ENCODE data around the gene LATS2. TPM values are rescaled to one million over a fixed set of nuclear protein-coding genes. Genes with fewer than 3 reads are reported as not detected.
A peak's percentile ranks its signal among the peaks of the same experiment; 100 is the strongest.

LATS2 gene
- total RNA-seq, 1 donor from 2014 or later = 17.8 TPM

GRCh38 chr13:21040120-21040826, 21.1 kb downstream of the LATS2 start:
- no peaks in the 10 kb centered on the region for H3K27me3 Mint-ChIP-seq
- no peak overlapping the region for H3K4me3 Mint-ChIP-seq
- no peaks in the 10 kb centered on the region for H3K9me3 Mint-ChIP-seq
- peaks cover 29% of the 10 kb centered on the region for H3K36me3 Mint-ChIP-seq
- no peak for DNase-seq (ENCODE audit: extremely low spot score, unreplicated experiment)
- no peak for TF ChIP-seq CTCF (conservative IDR thresholded peaks at IDR 0.05)
- H3K4me1 Mint-ChIP-seq (ENCODE audit: unreplicated experiment) = peaks cover 29% of the 10 kb centered on the region
- no peak overlapping the region for H3K27ac Mint-ChIP-seq

- Mint-ChIP-seq H3K27me3 (no peaks in the 10 kb centered on the region), H3K27ac (no peak overlapping the region), H3K36me3 (peaks cover 29% of the 10 kb centered on the region), H3K4me3 (no peak overlapping the region), H3K4me1 (ENCODE audit: unreplicated experiment) (peaks cover 28% of the 10 kb centered on the region), H3K9me3 (no peaks in the 10 kb centered on the region)
- no peak for TF ChIP-seq CTCF (conservative IDR thresholded peaks at IDR 0.05)
- DNase-seq (ENCODE audit: extremely low spot score, unreplicated experiment) = no peak
These were observed 22.1 kb downstream of the LATS2 start for GRCh38 chr13:21039097-21039800.

- no peak overlapping the region for H3K27ac Mint-ChIP-seq
- H3K4me1 Mint-ChIP-seq (ENCODE audit: unreplicated experiment) = peaks cover 23% of the 10 kb centered on the region
- H3K36me3 Mint-ChIP-seq = peaks cover 21% of the 10 kb centered on the region
- H3K27me3 Mint-ChIP-seq = no peaks in the 10 kb centered on the region
- no peak for DNase-seq (ENCODE audit: extremely low spot score, unreplicated experiment)
- no peak for TF ChIP-seq CTCF (conservative IDR thresholded peaks at IDR 0.05)
- no peaks in the 10 kb centered on the region for H3K9me3 Mint-ChIP-seq
- no peak overlapping the region for H3K4me3 Mint-ChIP-seq
These were observed 23.7 kb downstream of the LATS2 start for GRCh38 chr13:21037656-21038055.

GRCh38 chr13:21035498-21035897, 25.9 kb downstream of the LATS2 start:
- Mint-ChIP-seq H3K9me3 (peaks cover 5% of the 10 kb centered on the region), H3K36me3 (peaks cover 23% of the 10 kb centered on the region), H3K27ac (peak overlapping the region; percentile 66), H3K4me1 (ENCODE audit: unreplicated experiment) (peaks cover 16% of the 10 kb centered on the region), H3K4me3 (no peak overlapping the region), H3K27me3 (no peaks in the 10 kb centered on the region)
- DNase-seq (ENCODE audit: extremely low spot score, unreplicated experiment) = no peak
- no peak for TF ChIP-seq CTCF (conservative IDR thresholded peaks at IDR 0.05)

- Mint-ChIP-seq H3K36me3 (peaks cover 19% of the 10 kb centered on the region), H3K9me3 (peaks cover 5% of the 10 kb centered on the region), H3K4me1 (ENCODE audit: unreplicated experiment) (peaks cover 16% of the 10 kb centered on the region), H3K27me3 (no peaks in the 10 kb centered on the region), H3K27ac (peak overlapping the region; percentile 66), H3K4me3 (no peak overlapping the region)
- no peak for TF ChIP-seq CTCF (conservative IDR thresholded peaks at IDR 0.05)
- no peak for DNase-seq (ENCODE audit: extremely low spot score, unreplicated experiment)
These were observed 26.7 kb downstream of the LATS2 start for GRCh38 chr13:21034603-21035191.

All from type B pancreatic cell (in vitro differentiated cells).